Measurements from ENCODE around the gene RAB8B. TPM values are rescaled to one million over a fixed set of nuclear protein-coding genes. Genes with fewer than 3 reads are reported as not detected.

The RAB8B gene
- total RNA-seq, 1 experiment from 2014 or later: 16.0 TPM

- Mint-ChIP-seq H3K36me3 (ENCODE audit: insufficient read depth, unreplicated experiment) (peaks cover 19% of the 10 kb centered on the region), H3K4me3 (ENCODE audit: low read depth, unreplicated experiment) (peak overlapping the region; percentile 67), H3K9me3 (ENCODE audit: low read depth, unreplicated experiment) (no peaks in the 10 kb centered on the region), H3K27ac (ENCODE audit: unreplicated experiment) (no peak overlapping the region), H3K27me3 (ENCODE audit: unreplicated experiment) (peaks cover 7% of the 10 kb centered on the region), H3K4me1 (ENCODE audit: low read depth, unreplicated experiment) (peaks cover 28% of the 10 kb centered on the region)
- intact Hi-C loops (cut with micrococcal nuclease; ENCODE audit: unreplicated experiment): no loop called here
- CTCF ChIA-PET: interaction anchor here (0.6 kb wide), 1 partner anchor 424 kb away, joined by 3 read pairs; no protein-coding TSS in a partner anchor
- no TSS peak for BruUV-seq (replicated peaks)
- TF ChIP-seq, protein P1, sequence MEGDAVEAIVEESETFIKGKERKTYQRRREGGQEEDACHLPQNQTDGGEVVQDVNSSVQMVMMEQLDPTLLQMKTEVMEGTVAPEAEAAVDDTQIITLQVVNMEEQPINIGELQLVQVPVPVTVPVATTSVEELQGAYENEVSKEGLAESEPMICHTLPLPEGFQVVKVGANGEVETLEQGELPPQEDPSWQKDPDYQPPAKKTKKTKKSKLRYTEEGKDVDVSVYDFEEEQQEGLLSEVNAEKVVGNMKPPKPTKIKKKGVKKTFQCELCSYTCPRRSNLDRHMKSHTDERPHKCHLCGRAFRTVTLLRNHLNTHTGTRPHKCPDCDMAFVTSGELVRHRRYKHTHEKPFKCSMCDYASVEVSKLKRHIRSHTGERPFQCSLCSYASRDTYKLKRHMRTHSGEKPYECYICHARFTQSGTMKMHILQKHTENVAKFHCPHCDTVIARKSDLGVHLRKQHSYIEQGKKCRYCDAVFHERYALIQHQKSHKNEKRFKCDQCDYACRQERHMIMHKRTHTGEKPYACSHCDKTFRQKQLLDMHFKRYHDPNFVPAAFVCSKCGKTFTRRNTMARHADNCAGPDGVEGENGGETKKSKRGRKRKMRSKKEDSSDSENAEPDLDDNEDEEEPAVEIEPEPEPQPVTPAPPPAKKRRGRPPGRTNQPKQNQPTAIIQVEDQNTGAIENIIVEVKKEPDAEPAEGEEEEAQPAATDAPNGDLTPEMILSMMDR (IDR thresholded peaks at IDR 0.05; ENCODE audit: unreplicated experiment): no peak
- no peak for DNase-seq
These were observed 1.0 kb upstream of the RAB8B start for GRCh38 chr15:63188247-63188925.

- CTCF ChIA-PET: interaction anchor here (0.6 to 0.7 kb wide), 3 partner anchors 21 to 636 kb away, joined by 3 to 4 read pairs (median 4); no protein-coding TSS in a partner anchor
- no TSS peak for BruUV-seq (replicated peaks)
- peaks cover 19% of the 10 kb centered on the region for H3K36me3 Mint-ChIP-seq (ENCODE audit: insufficient read depth, unreplicated experiment)
- DNase-seq: no peak
- intact Hi-C loops (cut with micrococcal nuclease; ENCODE audit: unreplicated experiment): no loop called here
- peak overlapping the region; percentile 67 for H3K4me3 Mint-ChIP-seq (ENCODE audit: low read depth, unreplicated experiment)
- H3K4me1 Mint-ChIP-seq (ENCODE audit: low read depth, unreplicated experiment): peaks cover 23% of the 10 kb centered on the region
- H3K27ac Mint-ChIP-seq (ENCODE audit: unreplicated experiment): no peak overlapping the region
- H3K27me3 Mint-ChIP-seq (ENCODE audit: unreplicated experiment): peaks cover 7% of the 10 kb centered on the region
- no peaks in the 10 kb centered on the region for H3K9me3 Mint-ChIP-seq (ENCODE audit: low read depth, unreplicated experiment)
- TF ChIP-seq, protein P1 (IDR thresholded peaks at IDR 0.05; ENCODE audit: unreplicated experiment): no peak
These were observed 749 bp downstream of the RAB8B start for GRCh38 chr15:63189941-63190768.

DNA sequence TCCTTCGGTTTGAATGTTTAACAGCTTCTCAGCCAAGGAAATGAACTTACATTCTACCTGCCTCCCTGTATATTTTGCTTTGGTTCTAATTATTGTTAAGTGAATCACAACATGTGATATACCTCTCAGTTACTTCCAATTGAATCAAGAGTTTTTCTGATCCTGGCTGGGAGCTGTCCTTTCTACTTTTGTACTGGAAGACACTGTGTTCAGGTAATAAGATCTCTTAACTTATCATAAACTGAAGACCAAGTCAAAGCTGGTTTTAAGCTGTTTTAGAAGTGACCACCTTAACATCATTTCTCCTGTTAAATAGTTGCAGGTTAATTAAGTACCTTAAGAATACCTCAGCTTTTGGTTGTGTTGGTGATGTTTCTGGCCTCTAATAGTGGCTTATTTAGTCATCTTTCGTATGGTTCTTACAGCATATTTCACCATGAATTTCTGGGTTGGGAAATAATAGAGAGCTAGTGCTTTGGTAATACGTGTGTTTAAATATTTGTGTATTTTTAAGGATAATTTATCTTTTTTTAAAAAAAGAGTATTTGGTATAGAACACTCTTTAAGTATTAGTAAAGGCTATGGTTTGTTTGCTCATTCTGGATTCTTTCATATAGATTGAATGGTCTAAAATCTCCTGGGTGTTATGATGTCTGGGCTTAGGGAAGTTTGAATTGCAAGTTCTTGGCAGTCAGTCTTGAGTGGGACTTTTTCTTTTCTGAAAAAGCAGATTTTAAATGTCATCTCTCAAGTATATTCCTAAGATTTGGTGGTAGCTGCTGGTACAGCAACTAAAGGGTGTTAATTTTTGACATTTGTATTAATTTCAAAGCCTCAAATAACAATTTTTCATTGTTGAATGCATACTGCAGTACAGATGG is 1.6 kb downstream of the RAB8B start:
- BruUV-seq (replicated peaks): TSS peak; percentile 32
- intact Hi-C loops (cut with micrococcal nuclease; ENCODE audit: unreplicated experiment): no loop called here
- Mint-ChIP-seq H3K36me3 (ENCODE audit: insufficient read depth, unreplicated experiment) (peaks cover 19% of the 10 kb centered on the region), H3K27ac (ENCODE audit: unreplicated experiment) (no peak overlapping the region), H3K4me3 (ENCODE audit: low read depth, unreplicated experiment) (peak overlapping the region; percentile 67), H3K9me3 (ENCODE audit: low read depth, unreplicated experiment) (no peaks in the 10 kb centered on the region), H3K4me1 (ENCODE audit: low read depth, unreplicated experiment) (peaks cover 20% of the 10 kb centered on the region), H3K27me3 (ENCODE audit: unreplicated experiment) (peaks cover 7% of the 10 kb centered on the region)
- TF ChIP-seq, protein P1 (IDR thresholded peaks at IDR 0.05; ENCODE audit: unreplicated experiment): no peak
- no peak for DNase-seq
- CTCF ChIA-PET: interaction anchor here (0.7 kb wide), 1 partner anchor 20 kb away, joined by 3 read pairs; no protein-coding TSS in a partner anchor
